Right lobe of liver (tissue), 6 donors: ENCODE results near the gene TAGLN3. TPM values are rescaled to one million over a fixed set of nuclear protein-coding genes. Genes with fewer than 3 reads are reported as not detected.
A peak's percentile ranks its signal among the peaks of the same experiment; 100 is the strongest.

Source experiments
- ATAC-seq, 4 donors: fragments of 200-7000 bp; cut with Tn5 transposase; one replicate each; pipeline ENCODE4 v1.9.1; 2020; ENCODE audit warnings: mild to moderate bottlenecking in 4 of 4, moderate library complexity in 4 of 4
- DNase-seq, 3 donors: peaks; one replicate each; pipeline ENCODE4 v3.0.0-alpha.2; 2020
- H3K27ac ChIP-seq, 3 donors: fragments of 200-600 bp; one replicate each; pipeline ENCODE4 v1.8.0; 2022
- H3K27me3 ChIP-seq, 2 donors: fragments of 200-600 bp; one replicate each; pipeline ENCODE4 v1.8.0; 2022
- H3K36me3 ChIP-seq, 4 donors: fragments of 200-600 bp; sonication (generic) in 1 of 4; one replicate each; pipeline versions ENCODE4 v1.5.1 to v1.8.0; 2017 to 2022; ENCODE audit warnings: control low read depth in 1 of 4
- H3K4me1 ChIP-seq, 4 donors: fragments of 200-600 bp; sonication (generic) in 1 of 4; one replicate each; pipeline versions ENCODE4 v1.5.1 to v1.8.0; 2017 to 2022; ENCODE audit warnings: control low read depth in 1 of 4
- H3K4me3 ChIP-seq, 3 donors: fragments of 200-600 bp; one replicate each; pipeline ENCODE4 v1.8.0; 2022
- H3K9me3 ChIP-seq, 4 donors: fragments of 200-600 bp; sonication (generic) in 1 of 4; one replicate each; pipeline versions ENCODE4 v1.5.1 to v1.8.0; 2017 to 2022; ENCODE audit warnings: control low read depth in 1 of 4
- POLR2A ChIP-seq: fragments of 450-650 bp; IDR thresholded peaks from one replicate; pipeline ENCODE4 v1.6.1; 2017; ENCODE audit warnings: antibody characterized with exemption, mild to moderate bottlenecking
- WGBS: methylation state at CpG from one replicate; pipeline ENCODE4 v1.1.6; 2018; ENCODE audit warnings: low coverage, low lambda C conversion rate; ENCODE audit not compliant: insufficient coverage; ENCODE audit errors: missing lambda C conversion rate; 5-methylcytosine and 5-hydroxymethylcytosine counted together
- intact Hi-C, 2 donors: fragments of 100-400 bp; cut with DNase I; formaldehyde crosslinking; loops; one replicate each; pipeline versions ENCODE4 v1.11.2 to v1.14.1; 2022
- total RNA-seq, 6 experiments: library from RNA; depleted of rRNA in 2 of 6; stranded (reverse); fragments of >200 nt in 2 of 6; fragmentation: NEBNext Ultra II Directional in 3 of 6; extraction: Animal tissue kit (Norgen Biotek cat#: 25700) in 3 of 6; gene quantifications; one replicate each; pipeline versions ENCODE4 v1.1.0 to v1.2.4, GENCODE V29; 2016 to 2023
- TF ChIP-seq, protein P1 (sequence below), 4 donors: fragments of 200-600 bp in 3 of 4; fragments of 450-650 bp in 1 of 4; IDR thresholded peaks; one replicate each; pipeline versions ENCODE4 v1.5.1 to v1.8.0; 2016 to 2022; ENCODE audit warnings: antibody characterized with exemption in 4 of 4, mild to moderate bottlenecking in 2 of 4
- donor health status: DM: no; HTN: yes; CAD: no.
- donor health status: DM: no; HTN: no; CAD: no.
- donor health status: DM: no; HTN: no; CAD: no.
- donor health status: DM: no; HTN: yes; CAD: no.
- donor health status: DM: no; HTN: yes; CAD: no.

The TAGLN3 gene
- total RNA-seq, 6 experiments from 2014 or later, result not detected

DNA sequence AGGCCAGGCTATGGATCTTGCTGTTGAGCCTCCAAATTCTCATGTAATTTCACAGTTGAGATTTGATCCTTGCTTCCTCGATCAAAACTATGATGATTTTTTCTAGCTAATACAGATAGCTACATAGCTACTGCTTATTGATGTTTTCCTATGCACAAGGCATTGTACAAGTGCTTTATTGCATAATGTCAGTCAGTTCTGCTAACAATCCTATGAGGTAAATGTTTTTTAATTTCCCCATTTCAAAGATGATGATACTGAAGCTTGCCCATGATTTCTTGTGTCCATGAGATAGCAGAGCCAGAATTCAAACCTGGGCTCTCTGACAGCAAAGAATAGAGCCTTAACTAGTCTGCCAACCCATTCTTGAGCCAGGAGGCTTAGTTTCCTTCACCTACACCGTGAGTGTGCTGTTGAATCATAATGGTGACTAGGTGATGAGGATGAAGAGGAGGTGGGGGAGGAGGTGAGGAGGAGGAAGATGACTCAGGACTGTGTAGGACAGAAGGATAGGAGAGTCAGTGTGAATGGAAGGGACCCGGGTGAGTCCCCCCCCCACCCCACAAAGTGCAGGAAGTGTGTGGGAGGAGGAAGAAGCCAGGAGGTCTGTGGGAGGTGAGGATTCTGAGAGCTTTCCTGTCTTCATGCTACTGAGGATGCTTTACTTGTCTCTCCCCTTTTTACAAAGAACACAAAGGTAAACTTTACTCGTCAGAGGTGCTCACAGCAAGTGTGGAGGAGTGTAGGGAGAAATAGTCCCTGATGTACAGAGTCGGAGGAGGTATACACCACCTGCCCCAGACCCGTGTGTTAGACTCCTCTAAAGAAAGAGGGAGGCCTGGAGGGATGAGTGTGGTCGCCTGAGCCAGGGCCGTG is 3.6 kb downstream of the TAGLN3 start:
- no peak overlapping the region for H3K27ac ChIP-seq
- no peaks in the 10 kb centered on the region for H3K27me3 ChIP-seq
- no peak overlapping the region for H3K4me3 ChIP-seq
- no peaks in the 10 kb centered on the region for H3K36me3 ChIP-seq
- no peak for TF ChIP-seq POLR2A
- TF ChIP-seq, protein P1, sequence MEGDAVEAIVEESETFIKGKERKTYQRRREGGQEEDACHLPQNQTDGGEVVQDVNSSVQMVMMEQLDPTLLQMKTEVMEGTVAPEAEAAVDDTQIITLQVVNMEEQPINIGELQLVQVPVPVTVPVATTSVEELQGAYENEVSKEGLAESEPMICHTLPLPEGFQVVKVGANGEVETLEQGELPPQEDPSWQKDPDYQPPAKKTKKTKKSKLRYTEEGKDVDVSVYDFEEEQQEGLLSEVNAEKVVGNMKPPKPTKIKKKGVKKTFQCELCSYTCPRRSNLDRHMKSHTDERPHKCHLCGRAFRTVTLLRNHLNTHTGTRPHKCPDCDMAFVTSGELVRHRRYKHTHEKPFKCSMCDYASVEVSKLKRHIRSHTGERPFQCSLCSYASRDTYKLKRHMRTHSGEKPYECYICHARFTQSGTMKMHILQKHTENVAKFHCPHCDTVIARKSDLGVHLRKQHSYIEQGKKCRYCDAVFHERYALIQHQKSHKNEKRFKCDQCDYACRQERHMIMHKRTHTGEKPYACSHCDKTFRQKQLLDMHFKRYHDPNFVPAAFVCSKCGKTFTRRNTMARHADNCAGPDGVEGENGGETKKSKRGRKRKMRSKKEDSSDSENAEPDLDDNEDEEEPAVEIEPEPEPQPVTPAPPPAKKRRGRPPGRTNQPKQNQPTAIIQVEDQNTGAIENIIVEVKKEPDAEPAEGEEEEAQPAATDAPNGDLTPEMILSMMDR (IDR thresholded peaks at IDR 0.05), result no peak
- intact Hi-C loops, result no loop called here
- no peak for ATAC-seq
- DNase-seq, result no peak
- WGBS, result 63% methylated on average over 8 of the region's 8 CpGs
- H3K9me3 ChIP-seq, result no peaks in the 10 kb centered on the region
- peaks cover 0 to 11% (median 4%) of the 10 kb centered on the region in 4 donors for H3K4me1 ChIP-seq

GRCh38 chr3:112003321-112004080 is 4.8 kb downstream of the TAGLN3 start:
- no peaks in the 10 kb centered on the region for H3K9me3 ChIP-seq
- no peaks in the 10 kb centered on the region for H3K36me3 ChIP-seq
- no peak for TF ChIP-seq POLR2A
- TF ChIP-seq, protein P1 (IDR thresholded peaks at IDR 0.05), result no peak
- H3K27ac ChIP-seq, result no peak overlapping the region
- no peak for DNase-seq
- peaks cover 0 to 18% (median 7%) of the 10 kb centered on the region in 4 donors for H3K4me1 ChIP-seq
- H3K27me3 ChIP-seq, result no peaks in the 10 kb centered on the region
- no peak overlapping the region for H3K4me3 ChIP-seq
- intact Hi-C loops, result no loop called here
- ATAC-seq, result no peak
- 50% methylated on average over 2 of the region's 4 CpGs for WGBS

GRCh38 chr3:112004187-112004586 is 5.5 kb downstream of the TAGLN3 start:
- no peak for TF ChIP-seq POLR2A
- TF ChIP-seq, protein P1 (IDR thresholded peaks at IDR 0.05), result no peak
- Histone ChIP-seq H3K27ac (no peak overlapping the region), H3K27me3 (no peaks in the 10 kb centered on the region), H3K9me3 (no peaks in the 10 kb centered on the region), H3K4me3 (no peak overlapping the region), H3K4me1 (peaks cover 0 to 16% (median 7%) of the 10 kb centered on the region in 4 donors), H3K36me3 (no peaks in the 10 kb centered on the region)
- intact Hi-C loops, result no loop called here
- DNase-seq (no peak), ATAC-seq (no peak)
- 71% methylated on average over 2 of the region's 2 CpGs for WGBS

DNA sequence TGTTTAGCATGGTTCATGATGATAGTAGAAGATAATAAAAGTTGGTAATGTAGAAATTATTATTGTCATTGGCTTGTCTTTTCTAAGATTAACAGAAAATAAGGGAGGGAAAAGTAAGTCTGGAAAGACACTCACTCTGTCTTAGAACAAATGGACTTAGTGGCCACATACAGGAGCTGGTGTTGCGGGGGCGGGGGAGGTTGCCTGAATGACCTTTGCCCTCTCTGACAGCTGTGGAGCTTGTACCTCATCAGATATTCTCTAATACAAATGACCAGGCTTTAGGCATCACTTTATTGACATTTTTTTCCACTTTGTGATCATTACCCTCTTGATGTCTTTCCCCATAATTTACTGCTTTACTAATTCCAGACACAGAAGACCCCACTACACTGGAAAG is 5.9 kb downstream of the TAGLN3 start:
- Histone ChIP-seq H3K27me3 (no peaks in the 10 kb centered on the region), H3K27ac (no peak overlapping the region), H3K4me3 (no peak overlapping the region), H3K4me1 (peaks cover 0 to 12% (median 6%) of the 10 kb centered on the region in 4 donors), H3K36me3 (no peaks in the 10 kb centered on the region), H3K9me3 (no peaks in the 10 kb centered on the region)
- TF ChIP-seq, protein P1 (IDR thresholded peaks at IDR 0.05), result no peak
- TF ChIP-seq POLR2A, result no peak
- ATAC-seq (peak; percentile 77 to 95 (median 80)), DNase-seq (peak in 1 of 3 donors; percentile 55)
- WGBS, result 40% methylated on average over 1 of the region's 2 CpGs
- intact Hi-C loops, result no loop called here
